ENCODE results near the gene MEGF9. TPM values are rescaled to one million over a fixed set of nuclear protein-coding genes. Genes with fewer than 3 reads are reported as not detected.
A peak's percentile ranks its signal among the peaks of the same experiment; 100 is the strongest.

MEGF9 gene
- total RNA-seq, 1 experiment from 2014 or later: 4.6 TPM

DNA sequence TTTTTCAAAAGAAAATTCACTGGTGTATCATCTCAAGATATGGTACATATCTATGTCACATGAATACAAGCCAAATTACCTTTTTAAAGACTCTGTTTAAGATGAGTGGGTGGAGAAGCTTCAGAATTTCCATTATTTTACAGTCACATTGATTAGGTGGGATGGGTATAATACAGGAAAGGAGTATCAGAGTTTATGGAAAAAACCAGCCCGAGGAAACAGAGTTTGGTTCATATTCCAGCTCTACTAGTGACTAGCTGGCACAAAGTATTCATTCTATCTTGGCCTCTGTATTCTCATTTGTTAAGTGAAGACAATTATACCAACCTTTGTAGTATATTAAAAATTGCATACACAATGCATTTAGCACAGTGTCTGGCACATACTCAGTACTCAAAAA, 87.8 kb downstream of the MEGF9 start:
- no peak for DNase-seq (ENCODE audit: low read depth)

GRCh38 chr9:120625222-120625621, 89.0 kb downstream of the MEGF9 start:
- DNase-seq (ENCODE audit: low read depth): peak; percentile 51

DNA sequence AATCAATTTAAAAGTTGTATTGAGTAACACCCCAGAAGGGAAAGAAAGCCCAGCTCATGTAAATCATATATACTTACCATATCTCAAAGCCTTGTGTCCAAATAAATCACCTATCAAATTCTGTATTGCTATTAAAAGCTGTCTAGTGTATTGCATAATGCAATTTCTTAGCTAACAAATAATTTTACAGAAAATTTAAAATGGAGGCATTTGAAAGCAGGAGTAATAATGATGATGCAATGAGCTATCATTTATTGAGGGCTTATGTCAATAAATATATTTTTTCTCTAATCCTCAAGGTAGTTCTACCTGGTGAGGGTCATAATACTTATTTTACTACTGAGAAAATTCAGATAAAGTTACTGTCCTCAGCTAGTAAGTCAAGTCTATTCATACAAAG, 91.5 kb downstream of the MEGF9 start:
- no peak for DNase-seq (ENCODE audit: low read depth)

- no peak for DNase-seq (ENCODE audit: low read depth)
Observed at GRCh38 chr9:120621941-120622340, 92.3 kb downstream of the MEGF9 start.

DNA sequence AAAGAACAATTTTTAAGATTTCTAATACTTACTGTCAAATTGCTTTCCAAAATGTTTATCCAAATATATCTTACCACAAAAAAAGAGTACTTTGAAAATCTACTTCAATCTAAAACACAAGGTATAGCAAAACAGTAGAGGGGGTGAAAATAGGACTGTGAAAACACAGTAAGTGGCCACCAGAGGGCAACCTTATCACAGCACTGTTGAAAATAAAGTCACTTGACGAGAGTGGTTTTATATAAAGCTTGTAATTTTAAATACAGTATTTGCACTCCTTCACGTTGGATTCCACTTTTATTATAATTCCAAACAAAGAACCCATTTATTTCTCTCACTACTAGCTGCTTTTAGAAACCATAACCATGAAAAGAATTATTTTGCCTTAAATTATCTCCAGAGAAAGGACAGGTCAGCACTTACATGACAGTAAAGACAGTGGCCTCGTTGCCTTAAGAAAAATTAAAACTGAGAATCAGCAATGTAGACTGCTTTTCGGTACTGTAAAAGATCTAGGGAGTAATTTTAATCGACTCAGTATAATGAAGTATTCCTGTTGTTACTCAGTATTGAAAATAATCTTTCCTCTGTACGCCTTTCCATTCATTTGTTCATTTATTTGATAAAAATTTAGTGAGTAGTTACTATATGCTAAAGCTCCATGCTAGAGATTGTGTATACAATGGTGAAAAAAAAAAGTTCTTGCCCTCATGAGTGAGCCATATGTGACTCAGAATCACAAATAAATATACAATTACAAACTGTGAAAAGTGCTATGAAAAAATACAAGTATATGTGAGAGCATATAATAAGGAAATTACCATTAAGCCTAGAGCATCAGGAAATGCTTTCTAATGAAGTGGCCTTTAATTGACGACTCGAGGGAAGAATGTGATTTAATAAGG, 94.3 kb downstream of the MEGF9 start:
- DNase-seq (ENCODE audit: low read depth): peak; percentile 69

DNA sequence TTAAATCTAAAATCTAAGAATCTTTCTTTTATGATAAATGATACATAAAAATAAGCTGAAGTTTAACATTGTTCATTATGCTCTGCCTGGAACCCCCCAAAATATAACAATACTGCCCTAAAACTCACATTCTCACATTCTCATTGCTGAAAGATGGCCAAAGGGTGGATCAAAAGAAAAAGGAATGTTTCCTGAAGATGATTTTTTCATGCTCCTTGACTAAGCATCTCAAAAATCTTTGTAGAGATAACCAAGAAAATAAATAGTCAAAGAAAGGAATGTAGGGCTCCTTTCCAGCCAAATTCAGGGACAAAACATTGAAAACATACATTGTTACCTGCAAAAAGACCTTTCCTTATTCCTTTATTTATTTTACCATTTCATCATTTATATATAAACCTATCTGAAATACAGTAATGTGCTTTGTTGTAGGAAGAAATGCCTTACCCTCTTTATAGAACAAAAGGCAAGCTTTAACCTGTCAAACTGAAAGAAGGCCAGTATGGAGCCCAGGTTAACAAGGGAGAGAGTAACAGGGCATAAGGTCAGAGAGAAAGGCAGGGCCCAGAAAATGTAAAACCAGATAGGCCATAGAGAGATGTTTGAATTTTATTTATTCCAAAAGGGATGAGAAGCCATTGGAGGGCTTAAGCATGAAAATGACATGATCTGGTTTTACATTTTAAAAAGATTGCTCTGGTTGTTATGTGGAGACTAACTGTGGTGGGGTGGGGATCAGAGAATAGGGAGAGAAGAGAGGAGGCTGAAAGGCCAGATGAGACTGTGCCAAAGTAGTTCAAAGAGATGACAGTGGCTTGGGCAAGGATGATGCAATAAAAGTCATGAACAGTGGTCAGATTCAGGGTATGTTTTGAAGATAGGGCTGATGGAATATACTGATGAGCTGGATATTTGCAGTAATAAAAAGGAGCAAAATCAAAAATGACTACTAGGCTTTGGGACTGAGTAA, 97.0 kb downstream of the MEGF9 start:
- no peak for DNase-seq (ENCODE audit: low read depth)

DNA sequence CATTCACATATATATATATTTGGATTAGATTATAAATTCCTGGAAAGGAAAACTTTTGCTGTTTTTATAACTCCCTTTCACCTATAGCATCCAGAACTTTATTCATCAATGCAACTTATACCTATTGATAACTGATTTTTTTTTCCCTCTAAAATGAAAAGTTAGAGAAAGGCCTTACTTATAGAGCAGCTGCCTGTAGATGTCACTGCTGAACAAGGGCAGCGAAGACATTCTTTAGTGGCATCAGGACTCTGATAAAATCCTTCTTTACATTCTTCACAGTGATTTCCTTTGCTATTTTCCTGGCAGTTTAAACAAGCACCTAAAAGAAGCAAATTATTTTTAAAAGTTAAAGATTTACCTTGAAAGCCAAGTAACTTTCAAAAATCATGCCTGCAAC, 102.1 kb downstream of the MEGF9 start:
- no peak for DNase-seq (ENCODE audit: low read depth)

GRCh38 chr9:120611690-120612068, 102.6 kb downstream of the MEGF9 start:
- DNase-seq (ENCODE audit: low read depth): no peak

DNA sequence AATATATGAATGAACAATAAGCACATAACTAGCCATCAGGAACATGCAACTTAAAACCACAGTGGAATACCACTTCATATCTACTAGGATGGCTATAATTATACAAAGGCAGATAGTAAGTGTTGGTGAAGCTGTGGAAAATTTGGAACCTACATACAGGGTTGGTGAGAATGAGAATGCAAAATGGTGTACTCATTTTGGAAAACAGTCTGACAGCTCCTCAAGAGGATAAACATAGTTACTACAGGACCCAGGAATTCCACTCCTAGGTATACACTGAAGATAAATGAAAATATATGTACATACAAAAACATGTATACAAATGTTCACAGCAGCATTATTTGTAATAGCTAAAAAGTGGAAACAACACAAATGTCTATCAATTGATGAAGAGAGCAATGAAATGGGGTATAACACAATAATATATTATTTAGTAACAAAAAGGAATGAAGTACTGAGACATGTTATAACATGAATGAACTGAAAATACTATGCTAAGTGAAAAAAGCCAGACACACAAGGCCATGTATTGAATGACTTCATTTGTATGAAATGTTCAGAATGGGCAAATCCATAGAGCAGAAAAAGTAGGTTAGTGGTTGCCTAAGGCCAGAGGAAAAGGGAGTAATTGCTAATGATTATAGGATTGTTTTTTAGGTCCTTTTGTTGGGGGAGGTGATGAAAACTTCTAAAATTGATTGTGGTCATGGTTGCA, 103.1 kb downstream of the MEGF9 start:
- DNase-seq (ENCODE audit: low read depth): no peak

DNA sequence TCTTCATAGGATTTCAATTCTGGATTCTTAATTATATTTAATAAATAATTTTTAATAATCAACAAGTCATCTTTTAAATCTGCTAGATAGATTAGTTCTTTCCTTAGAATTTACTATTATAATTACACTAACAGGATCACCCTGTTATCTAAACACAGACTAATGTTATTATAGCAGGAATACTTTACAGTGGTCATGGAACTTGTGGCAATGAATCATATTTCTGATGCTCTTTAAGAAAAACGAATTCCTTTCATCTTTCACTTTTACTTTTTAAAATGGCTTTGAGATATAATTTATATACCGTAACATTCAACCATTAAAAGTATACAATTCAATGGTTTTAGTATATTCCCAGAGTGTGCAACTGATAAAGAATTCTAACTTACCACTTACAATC, 104.6 kb downstream of the MEGF9 start:
- no peak for DNase-seq (ENCODE audit: low read depth)

DNA sequence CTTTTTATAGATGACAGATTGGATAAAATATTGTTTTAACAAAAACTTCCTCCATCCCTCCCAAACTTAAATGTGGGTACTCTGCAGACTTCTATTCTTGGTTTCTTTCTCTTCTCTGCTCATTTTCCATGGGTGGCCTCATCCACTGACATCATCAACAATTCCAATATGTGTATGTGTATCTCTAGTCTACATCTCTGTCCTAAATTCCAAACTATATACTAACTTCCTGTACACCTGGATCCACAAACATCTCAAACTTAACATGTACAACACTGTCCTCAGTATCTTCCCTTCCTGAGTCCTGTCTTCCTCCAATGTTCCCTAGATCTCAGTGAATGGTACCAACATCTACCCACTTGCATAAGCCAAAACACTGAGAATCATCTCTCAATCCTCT, 105.8 kb downstream of the MEGF9 start:
- DNase-seq (ENCODE audit: low read depth): peak; percentile 50

DNA sequence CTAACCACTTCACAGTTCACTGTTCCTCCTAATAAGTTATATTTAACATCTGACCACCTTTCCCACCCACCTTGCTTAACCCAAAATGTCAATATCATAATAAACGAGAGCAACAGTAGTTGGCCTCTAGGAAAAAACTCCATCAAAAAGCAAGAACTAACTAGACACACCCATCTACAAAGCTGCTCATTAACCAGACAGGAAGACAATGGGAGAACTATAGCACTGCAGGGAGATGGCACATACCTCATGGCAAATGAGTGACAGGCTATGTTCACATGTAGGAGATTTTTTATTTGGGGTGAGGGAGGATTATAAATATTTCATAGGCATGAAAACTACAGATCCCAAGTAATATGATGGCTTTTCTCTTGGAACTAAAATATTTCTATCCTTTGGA, 110.7 kb downstream of the MEGF9 start:
- no peak for DNase-seq (ENCODE audit: low read depth)

DNA sequence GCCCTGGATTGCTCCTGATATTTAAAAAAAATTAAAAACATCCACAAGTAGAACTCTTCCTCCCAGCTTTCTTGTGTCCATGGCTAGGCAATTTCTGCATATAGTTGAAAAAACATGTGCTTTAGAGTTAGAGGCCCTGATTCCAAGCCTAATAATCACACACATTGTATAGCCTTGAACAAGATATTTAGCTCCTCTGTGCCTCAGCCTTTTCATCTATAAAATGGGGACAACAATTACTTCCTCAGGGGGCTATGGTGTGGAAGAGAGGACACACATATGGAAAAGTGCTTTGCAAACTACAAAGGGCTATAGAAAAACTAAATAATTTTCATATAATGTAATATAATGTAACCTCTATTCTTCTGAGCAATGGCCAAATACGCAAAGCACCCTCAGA, 111.3 kb downstream of the MEGF9 start:
- no peak for DNase-seq (ENCODE audit: low read depth)

GRCh38 chr9:120593955-120594277, 120.4 kb downstream of the MEGF9 start:
- DNase-seq (ENCODE audit: low read depth): no peak

DNA sequence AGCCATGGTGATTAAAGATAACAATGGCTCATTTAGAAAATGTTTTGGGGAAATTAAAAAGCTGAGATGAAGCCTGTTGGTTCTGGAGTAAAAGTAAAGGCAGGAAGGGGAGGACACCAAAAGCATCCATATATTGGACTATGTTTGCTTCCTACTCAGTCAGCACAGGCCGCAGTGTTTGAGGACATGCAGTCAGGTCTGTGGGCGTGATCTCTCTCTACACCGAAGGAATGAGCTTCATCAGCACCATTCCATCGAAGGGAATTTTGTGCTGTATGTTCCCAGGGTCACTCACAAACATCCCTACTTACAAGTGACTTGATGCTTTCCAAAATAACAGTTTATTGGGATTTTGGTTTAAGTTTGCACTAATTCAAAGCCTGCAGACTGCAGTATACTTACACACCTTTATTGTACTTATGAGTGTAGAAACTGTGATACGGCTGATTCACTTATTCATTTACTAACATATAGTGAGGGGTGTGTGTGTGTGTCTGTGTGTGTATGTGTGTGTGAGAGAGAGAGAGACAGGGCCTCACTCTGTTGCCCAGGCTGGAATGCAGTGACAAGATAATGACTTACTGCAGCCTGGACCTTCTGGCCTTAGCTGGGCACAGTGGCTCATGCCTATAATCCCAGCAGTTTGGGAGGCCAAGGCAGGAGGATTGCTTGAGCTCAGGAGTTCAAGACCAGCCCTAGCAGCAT, 120.9 kb downstream of the MEGF9 start:
- no peak for DNase-seq (ENCODE audit: low read depth)

- DNase-seq (ENCODE audit: low read depth): no peak
Observed at GRCh38 chr9:120592210-120592609, 122.1 kb downstream of the MEGF9 start.

- no peak for DNase-seq (ENCODE audit: low read depth)
Observed at GRCh38 chr9:120587328-120587727, 126.9 kb downstream of the MEGF9 start.

- peak; percentile 97 for DNase-seq (ENCODE audit: low read depth)
Observed at GRCh38 chr9:120583958-120584369, 130.3 kb downstream of the MEGF9 start.

GRCh38 chr9:120580051-120580896, 134.0 kb downstream of the MEGF9 start, which contains the start of gene CDK5RAP2:
CDK5RAP2 (minus strand) TSS chr9:120580167; CDS start chr9:120579978, 189 bp downstream.
- DNase-seq (ENCODE audit: low read depth): peak; percentile 98

All from HT1080 (cell line).